ENCODE measurements around the gene KLHL33. TPM values are rescaled to one million over a fixed set of nuclear protein-coding genes. Genes with fewer than 3 reads are reported as not detected.

KLHL33 gene
- total and polyA plus RNA-seq, 8 donors = under 0.01 to 4.3 (median 0.06) TPM; not detected in 3

- 0 to 2% (median 1%) methylated on average over 12 of the region's 12 CpGs for WGBS, 5 donors
- Histone ChIP-seq H3K4me3 (peak overlapping the region; percentile 70 to 76 (median 74)), H3K4me1 (peaks cover 14 to 54% (median 28%) of the 10 kb centered on the region in 4 donors), H3K9me3 (no peaks in the 10 kb centered on the region), H3K36me3 (peaks cover 5 to 31% (median 29%) of the 10 kb centered on the region in 4 donors), H3K27me3 (no peaks in the 10 kb centered on the region), H3K27ac (peak overlapping the region; percentile 91 to 96 (median 92))
- TF ChIP-seq POLR2A (IDR thresholded peaks at IDR 0.05) (no peak), POLR2AphosphoS5 (IDR thresholded peaks at IDR 0.05) (peak in 2 of 3 donors; percentile 64 to 77)
- DNase-seq = peak; percentile 40 to 69
- intact Hi-C loops (cut with DNase I; ENCODE audit: low total_unique reads) = loop anchor here (10.0 kb wide), 1 partner anchor 55 kb away; the partner anchor contains the start of gene TEP1
These were observed 34.1 kb upstream of the KLHL33 start for GRCh38 chr14:20469890-20470602.

GRCh38 chr14:20469242-20469889 lies 33.4 kb upstream of the KLHL33 start, which contains the start of gene PNP:
Gene PNP, plus strand, starts transcription at chr14:20469406. Its CDS starts 119 bp downstream, at chr14:20469525.
- TF ChIP-seq EP300 (IDR thresholded peaks at IDR 0.05) = no peak
- peak in 3 of 4 donors; percentile 75 to 98 (median 84) for TF ChIP-seq POLR2A (IDR thresholded peaks at IDR 0.05)
- no peak for TF ChIP-seq CTCF (IDR thresholded peaks at IDR 0.05)
- peak; percentile 98 to 100 (median 100) for TF ChIP-seq POLR2AphosphoS5 (IDR thresholded peaks at IDR 0.05)
- Histone ChIP-seq H3K36me3 (peaks cover 0 to 25% (median 22%) of the 10 kb centered on the region in 4 donors), H3K4me1 (peaks cover 14 to 51% (median 28%) of the 10 kb centered on the region in 4 donors), H3K4me3 (peak within 1 kb of the TSS; percentile 70 to 76 (median 74)), H3K27ac (peak within 1 kb of the TSS; percentile 91 to 96 (median 92)), H3K9me3 (no peaks in the 10 kb centered on the region), H3K27me3 (no peaks in the 10 kb centered on the region)
- WGBS, 5 donors = 0 to 1% (median 0%) methylated on average over 35 to 40 of the region's 40 CpGs
- DNase-seq = peak; percentile 93 to 96
- intact Hi-C loops (cut with DNase I; ENCODE audit: low total_unique reads) = no loop called here

- Histone ChIP-seq H3K4me1 (peaks cover 14 to 45% (median 28%) of the 10 kb centered on the region in 4 donors), H3K9me3 (no peaks in the 10 kb centered on the region), H3K27ac (peak overlapping the region; percentile 91 to 96 (median 92)), H3K27me3 (no peaks in the 10 kb centered on the region), H3K36me3 (peaks cover 0 to 19% (median 16%) of the 10 kb centered on the region in 4 donors), H3K4me3 (peak overlapping the region; percentile 70 to 76 (median 74))
- 22 to 38% (median 25%) methylated on average over 10 to 16 of the region's 16 CpGs for WGBS, 5 donors
- intact Hi-C loops (cut with DNase I; ENCODE audit: low total_unique reads) = no loop called here
- DNase-seq = no peak
- TF ChIP-seq EP300 (IDR thresholded peaks at IDR 0.05) = no peak
- no peak for TF ChIP-seq CTCF (IDR thresholded peaks at IDR 0.05)
- no peak for TF ChIP-seq POLR2A (IDR thresholded peaks at IDR 0.05)
- TF ChIP-seq POLR2AphosphoS5 (IDR thresholded peaks at IDR 0.05) = no peak
These were observed 32.8 kb upstream of the KLHL33 start for GRCh38 chr14:20468764-20469241.

- TF ChIP-seq POLR2A (IDR thresholded peaks at IDR 0.05) (peak in 2 of 4 donors; percentile 50 to 70), CTCF (IDR thresholded peaks at IDR 0.05) (peak in 1 of 7 experiments; percentile 9), EP300 (IDR thresholded peaks at IDR 0.05) (no peak), POLR2AphosphoS5 (IDR thresholded peaks at IDR 0.05) (peak; percentile 84 to 96 (median 86))
- 0 to 1% (median 0%) methylated on average over 23 to 67 of the region's 67 CpGs for WGBS, 5 donors
- intact Hi-C loops (cut with DNase I; ENCODE audit: low total_unique reads) = no loop called here
- Histone ChIP-seq H3K27me3 (no peaks in the 10 kb centered on the region), H3K9me3 (no peaks in the 10 kb centered on the region), H3K4me3 (peak within 1 kb of the TSS; percentile 88 to 99 (median 91)), H3K27ac (peak within 1 kb of the TSS; percentile 96 to 99 (median 98)), H3K36me3 (peaks cover 29 to 39% (median 35%) of the 10 kb centered on the region in 4 donors), H3K4me1 (peaks cover 13 to 51% (median 42%) of the 10 kb centered on the region in 4 donors)
- peak; percentile 99 to 100 for DNase-seq
These were observed 25.5 kb upstream of the KLHL33 start, which contains the start of gene PIP4P1 for GRCh38 chr14:20461225-20462141. Gene PIP4P1, minus strand, starts transcription at chr14:20461434. Its CDS starts 109 bp downstream, at chr14:20461325.

Measured in stomach (tissue), 9 donors.